Measurements from ENCODE around the gene FOXN4.

DNA sequence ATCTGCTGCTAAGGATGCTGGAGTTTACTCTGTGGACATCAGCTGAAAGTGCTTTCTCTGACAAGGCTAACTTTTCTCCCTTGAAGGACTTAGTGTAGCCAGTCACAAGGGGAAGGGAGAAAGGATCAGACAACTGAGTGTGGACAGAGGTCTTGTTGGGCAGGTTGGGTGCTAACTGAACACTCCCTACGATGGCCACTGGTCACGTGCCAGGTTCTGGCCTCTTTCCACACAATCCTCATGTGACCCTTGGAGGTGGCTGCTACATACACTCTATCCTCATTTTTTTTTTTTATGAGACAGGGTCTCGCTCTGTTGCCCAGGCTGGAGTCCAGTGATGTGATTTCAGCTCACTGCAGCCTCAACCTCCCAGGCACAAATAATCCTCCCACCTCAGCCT is 39.7 kb downstream of the FOXN4 start:
- TF ChIP-seq ZBTB7A (CRISPR knock-in tag; IDR thresholded peaks at IDR 0.05) (no peak), POLR2AphosphoS5 (IDR thresholded peaks at IDR 0.05; ENCODE audit: low read depth, low read length) (no peak), SIN3A (IDR thresholded peaks at IDR 0.05; ENCODE audit: borderline replicate concordance, low read depth, low read length) (no peak), ZBTB43 (CRISPR knock-in tag; conservative IDR thresholded peaks at IDR 0.05) (no peak), REL (CRISPR knock-in tag; conservative IDR thresholded peaks at IDR 0.05) (no peak), ELK4 (CRISPR knock-in tag; IDR thresholded peaks at IDR 0.05; ENCODE audit: borderline replicate concordance) (no peak), FOSL1 (CRISPR knock-in tag; IDR thresholded peaks at IDR 0.05; ENCODE audit: borderline replicate concordance) (no peak), FOXA3 (CRISPR knock-in tag; IDR thresholded peaks at IDR 0.05) (no peak), TAF1 (CRISPR knock-in tag; IDR thresholded peaks at IDR 0.05) (no peak), MYNN (CRISPR knock-in tag; IDR thresholded peaks at IDR 0.05; ENCODE audit: low read depth) (no peak)
- TF ChIP-seq, protein P1, sequence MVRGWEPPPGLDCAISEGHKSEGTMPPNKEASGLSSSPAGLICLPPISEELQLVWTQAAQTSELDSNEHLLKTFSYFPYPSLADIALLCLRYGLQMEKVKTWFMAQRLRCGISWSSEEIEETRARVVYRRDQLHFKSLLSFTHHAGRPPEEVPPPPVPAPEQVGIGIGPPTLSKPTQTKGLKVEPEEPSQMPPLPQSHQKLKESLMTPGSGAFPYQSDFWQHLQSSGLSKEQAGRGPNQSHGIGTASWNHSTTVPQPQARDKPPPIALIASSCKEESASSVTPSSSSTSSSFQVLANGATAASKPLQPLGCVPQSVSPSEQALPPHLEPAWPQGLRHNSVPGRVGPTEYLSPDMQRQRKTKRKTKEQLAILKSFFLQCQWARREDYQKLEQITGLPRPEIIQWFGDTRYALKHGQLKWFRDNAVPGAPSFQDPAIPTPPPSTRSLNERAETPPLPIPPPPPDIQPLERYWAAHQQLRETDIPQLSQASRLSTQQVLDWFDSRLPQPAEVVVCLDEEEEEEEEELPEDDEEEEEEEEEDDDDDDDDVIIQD (CRISPR knock-in tag; IDR thresholded peaks at IDR 0.05; ENCODE audit: low read depth): no peak
- TF ChIP-seq, protein P2, sequence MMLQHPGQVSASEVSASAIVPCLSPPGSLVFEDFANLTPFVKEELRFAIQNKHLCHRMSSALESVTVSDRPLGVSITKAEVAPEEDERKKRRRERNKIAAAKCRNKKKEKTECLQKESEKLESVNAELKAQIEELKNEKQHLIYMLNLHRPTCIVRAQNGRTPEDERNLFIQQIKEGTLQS (CRISPR knock-in tag; IDR thresholded peaks at IDR 0.05): no peak
- TF ChIP-seq, protein P3, sequence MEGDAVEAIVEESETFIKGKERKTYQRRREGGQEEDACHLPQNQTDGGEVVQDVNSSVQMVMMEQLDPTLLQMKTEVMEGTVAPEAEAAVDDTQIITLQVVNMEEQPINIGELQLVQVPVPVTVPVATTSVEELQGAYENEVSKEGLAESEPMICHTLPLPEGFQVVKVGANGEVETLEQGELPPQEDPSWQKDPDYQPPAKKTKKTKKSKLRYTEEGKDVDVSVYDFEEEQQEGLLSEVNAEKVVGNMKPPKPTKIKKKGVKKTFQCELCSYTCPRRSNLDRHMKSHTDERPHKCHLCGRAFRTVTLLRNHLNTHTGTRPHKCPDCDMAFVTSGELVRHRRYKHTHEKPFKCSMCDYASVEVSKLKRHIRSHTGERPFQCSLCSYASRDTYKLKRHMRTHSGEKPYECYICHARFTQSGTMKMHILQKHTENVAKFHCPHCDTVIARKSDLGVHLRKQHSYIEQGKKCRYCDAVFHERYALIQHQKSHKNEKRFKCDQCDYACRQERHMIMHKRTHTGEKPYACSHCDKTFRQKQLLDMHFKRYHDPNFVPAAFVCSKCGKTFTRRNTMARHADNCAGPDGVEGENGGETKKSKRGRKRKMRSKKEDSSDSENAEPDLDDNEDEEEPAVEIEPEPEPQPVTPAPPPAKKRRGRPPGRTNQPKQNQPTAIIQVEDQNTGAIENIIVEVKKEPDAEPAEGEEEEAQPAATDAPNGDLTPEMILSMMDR (CRISPR knock-in tag; IDR thresholded peaks at IDR 0.05): no peak
- TF ChIP-seq, protein P4, sequence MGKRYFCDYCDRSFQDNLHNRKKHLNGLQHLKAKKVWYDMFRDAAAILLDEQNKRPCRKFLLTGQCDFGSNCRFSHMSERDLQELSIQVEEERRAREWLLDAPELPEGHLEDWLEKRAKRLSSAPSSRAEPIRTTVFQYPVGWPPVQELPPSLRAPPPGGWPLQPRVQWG (CRISPR knock-in tag; IDR thresholded peaks at IDR 0.05; ENCODE audit: borderline replicate concordance, low read depth): no peak
